ENCODE results near the gene LENG9.
"Not testable (repeated sequence)": the region's sequence is repeated elsewhere in the genome, so short reads cannot be mapped to it uniquely, and the experiment has no call there.

The LENG9 gene

GRCh38 chr19:54458648-54459281 lies 4.8 kb downstream of the LENG9 start:
- no peak for DNase-seq

GRCh38 chr19:54457773-54458647 lies 5.6 kb downstream of the LENG9 start:
- no peak for DNase-seq

DNA sequence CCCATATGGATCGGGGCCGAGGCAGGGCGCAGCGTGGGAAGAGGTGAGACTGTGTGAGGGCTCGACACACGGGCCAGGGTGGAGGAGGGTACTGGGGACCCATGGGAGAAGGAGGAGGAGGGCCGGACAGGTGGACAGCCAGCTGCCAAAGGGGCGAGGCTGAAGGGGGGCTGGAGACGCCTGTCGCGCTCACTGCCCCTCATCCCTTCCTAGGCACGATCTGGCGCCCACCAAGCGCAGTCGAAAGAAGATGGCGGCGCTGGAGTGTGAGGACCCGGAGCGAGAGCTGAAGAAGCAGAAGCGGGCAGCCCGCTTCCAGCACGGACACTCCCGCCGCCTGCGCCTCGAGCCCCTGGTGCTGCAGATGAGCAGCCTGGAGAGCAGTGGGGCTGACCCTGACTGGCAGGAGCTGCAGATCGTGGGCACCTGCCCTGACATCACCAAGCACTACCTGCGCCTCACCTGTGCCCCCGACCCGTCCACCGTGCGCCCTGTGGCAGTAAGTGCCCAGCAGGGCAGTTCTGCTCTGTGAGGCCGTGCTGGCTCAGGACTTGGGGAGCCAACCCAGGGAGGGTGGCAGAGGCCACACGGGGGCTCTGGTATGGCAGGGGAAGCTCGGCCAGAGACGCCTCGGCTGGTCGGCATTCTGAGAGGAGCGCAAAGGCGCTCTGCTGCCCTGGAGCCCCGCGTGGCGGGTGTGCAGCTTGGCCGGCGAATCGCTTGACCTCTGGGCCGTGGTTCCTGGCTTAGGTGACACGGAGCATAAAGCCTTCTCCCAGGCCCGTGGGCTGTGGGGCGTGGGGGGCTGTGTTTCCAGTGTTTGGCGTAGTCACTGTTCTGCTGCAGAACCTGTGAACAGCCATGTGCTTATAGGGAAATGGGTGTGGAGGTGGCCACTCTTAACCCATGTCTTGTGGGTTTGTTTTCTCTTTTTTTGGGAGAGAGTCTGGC lies 6.9 kb downstream of the LENG9 start:
- no peak for DNase-seq

DNA sequence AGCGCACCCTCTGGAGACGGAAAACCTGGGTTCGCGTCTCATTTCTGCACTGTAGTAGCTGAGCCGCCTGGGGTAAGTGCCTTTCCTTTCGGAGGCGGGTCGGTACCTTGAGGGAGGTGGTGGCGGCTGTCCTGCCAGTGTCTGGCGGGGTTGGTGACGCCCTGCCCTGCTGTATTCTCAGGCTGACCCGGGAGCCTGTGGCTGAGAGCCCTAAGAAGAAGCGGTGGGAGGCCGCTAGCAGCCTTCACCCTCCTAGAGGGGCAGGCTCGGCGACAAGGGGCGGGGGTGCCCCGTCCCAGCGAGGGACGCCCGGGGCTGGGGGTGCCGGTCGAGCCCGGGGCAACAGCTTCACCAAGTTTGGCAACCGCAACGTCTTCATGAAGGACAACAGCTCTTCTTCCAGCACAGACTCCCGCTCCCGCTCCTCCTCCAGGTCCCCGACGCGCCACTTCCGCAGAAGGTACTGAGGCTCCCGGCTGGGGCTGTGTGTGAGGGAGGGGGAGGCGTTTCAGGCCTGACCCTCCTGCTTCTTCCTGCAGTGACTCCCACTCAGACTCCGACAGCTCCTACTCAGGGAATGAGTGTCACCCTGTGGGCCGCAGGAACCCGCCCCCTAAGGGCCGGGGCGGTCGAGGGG lies 7.7 kb downstream of the LENG9 start:
- no peak for DNase-seq

GRCh38 chr19:54454781-54455675 lies 8.6 kb downstream of the LENG9 start:
- DNase-seq: no peak

DNA sequence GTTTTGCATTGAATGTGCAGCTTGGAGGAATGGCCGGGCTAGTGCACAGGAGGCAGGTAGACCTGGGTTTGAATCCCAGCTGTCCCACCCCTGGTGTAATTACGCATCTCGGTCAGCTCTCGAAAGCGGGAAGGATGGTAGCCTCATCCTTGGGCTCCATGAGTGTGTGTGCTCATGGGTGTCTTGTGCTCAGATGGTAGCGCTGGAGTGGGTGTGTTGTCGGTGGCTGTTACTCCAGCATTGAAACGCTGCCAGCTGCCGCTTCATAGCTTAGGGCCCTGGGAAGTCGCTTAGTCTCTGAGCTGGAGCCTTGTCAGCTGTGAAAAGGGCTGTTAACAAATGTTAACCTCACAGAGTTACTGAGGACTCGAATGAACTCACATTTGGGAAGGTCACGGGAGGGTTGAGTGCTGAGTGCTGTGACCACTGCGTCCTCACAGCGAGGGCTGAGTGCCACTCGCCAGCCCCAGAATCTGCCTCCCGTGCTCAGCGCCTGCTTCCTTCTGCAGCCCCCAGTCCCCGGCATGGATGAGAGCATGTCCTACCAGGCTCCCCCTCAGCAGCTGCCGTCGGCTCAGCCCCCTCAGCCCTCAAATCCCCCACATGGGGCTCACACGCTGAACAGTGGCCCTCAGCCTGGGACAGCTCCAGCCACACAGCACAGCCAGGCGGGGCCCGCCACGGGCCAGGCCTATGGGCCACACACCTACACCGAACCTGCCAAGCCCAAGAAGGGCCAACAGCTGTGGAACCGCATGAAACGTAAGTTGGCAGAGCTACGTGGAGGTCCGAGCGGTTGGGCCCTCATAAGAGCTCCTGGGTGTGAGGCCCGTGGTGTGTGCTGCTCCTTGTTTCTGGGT lies 9.4 kb downstream of the LENG9 start:
- DNase-seq: no peak

- no peak for DNase-seq
Observed at GRCh38 chr19:54452626-54453025, 11.0 kb downstream of the LENG9 start.

DNA sequence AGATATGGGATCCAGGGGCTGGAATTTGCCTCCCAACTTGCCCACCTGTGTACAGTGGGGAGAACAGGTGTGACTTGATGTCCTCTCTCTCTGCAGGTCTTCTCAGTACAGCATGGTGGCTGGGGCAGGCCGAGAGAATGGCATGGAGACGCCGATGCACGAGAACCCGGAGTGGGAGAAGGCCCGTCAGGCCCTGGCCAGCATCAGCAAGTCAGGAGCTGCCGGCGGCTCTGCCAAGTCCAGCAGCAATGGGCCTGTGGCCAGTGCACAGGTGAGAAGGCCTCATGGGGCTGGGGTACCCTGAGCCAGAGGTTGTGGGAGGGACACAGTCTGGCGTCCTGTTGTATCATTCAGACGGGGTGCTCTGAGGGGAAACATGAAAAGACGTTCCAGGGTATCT lies 11.6 kb downstream of the LENG9 start:
- DNase-seq: no peak

- no peak for DNase-seq
Observed at GRCh38 chr19:54451331-54451871, 12.2 kb downstream of the LENG9 start.

- DNase-seq: no peak
Observed at GRCh38 chr19:54449701-54450069, 13.9 kb downstream of the LENG9 start.

- DNase-seq: peak; percentile 98
Observed at GRCh38 chr19:54448774-54449700, 14.5 kb downstream of the LENG9 start, which contains the start of gene LENG8. LENG8 (plus strand) TSS chr19:54449199; CDS start chr19:54451345, 2,146 bp downstream.

GRCh38 chr19:54448040-54448773 lies 15.4 kb downstream of the LENG9 start:
- DNase-seq: peak; percentile 64

GRCh38 chr19:54446349-54446748 lies 17.2 kb downstream of the LENG9 start:
- not testable (repeated sequence) for DNase-seq

- DNase-seq: no peak
Observed at GRCh38 chr19:54444737-54445136, 18.8 kb downstream of the LENG9 start.

DNA sequence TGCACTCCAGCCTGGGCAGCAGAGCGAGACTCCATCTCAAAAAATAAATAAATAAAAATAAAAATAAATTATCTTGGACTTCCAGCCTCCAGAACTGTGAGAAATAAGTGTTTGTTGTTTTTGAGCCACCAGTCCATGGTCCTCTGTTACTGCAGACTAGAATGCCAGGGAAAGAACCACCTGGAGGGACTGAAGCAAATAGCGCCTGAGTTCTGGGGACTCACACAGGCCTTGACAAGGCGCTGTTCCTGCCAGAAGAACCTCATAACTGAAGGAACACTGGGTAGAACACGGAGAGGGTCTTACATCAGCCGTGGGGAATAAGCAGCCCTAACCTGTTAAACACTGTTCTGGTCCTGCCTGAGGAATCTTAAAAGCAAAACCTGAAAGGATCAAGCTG lies 22.9 kb downstream of the LENG9 start:
- no peak for DNase-seq

DNA sequence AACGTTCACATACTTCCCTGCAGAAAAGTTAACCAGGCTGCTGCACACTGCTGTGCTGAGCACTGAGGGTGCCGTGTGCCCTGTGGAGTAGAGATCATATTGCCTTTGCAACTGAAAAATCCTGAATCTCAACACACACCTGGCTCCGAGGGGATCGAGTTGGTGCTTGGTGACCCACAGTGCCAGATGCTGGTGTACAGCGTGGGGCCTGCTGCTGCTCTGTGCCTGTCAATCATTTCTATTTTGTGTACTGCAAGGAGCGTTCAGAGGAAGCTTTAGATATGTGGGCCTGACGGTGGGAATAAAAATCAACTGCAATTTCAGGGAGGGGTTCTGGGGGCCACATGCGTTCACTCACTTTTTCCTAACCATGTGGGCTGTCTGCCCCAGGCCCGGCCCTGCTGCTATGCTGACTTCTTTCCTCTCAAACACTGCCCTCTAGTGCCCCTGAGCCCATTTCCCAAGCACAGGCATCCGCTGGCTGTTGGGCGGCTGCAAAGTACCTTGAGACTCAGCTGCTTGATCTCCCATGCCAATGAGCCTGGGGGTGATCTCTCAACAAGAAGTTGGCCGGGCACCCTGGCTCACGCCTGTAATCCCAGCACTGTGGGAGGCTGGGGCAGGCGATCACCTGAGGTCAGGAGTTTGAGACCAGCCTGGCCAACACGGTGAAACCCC lies 24.3 kb downstream of the LENG9 start:
- peak; percentile 46 for DNase-seq

- DNase-seq: no peak
Observed at GRCh38 chr19:54436628-54437252, 26.8 kb downstream of the LENG9 start.

Measured in NCI-H69 (cell line).